Testis (tissue), 3 donors: ENCODE results near the gene SNAPC2. TPM values are rescaled to one million over a fixed set of nuclear protein-coding genes. Genes with fewer than 3 reads are reported as not detected.

ENCODE experiments used
- DNase-seq: peaks from one replicate; pipeline ENCODE4 v3.0.0-alpha.2; 2019
- H3K27ac ChIP-seq, 2 donors: fragments of 200-600 bp; sonication (generic); one replicate each; pipeline ENCODE4 v1.5.1; 2019
- H3K27me3 ChIP-seq: fragments of 200-600 bp; sonication (generic); one replicate; pipeline ENCODE4 v1.5.1; 2019
- H3K36me3 ChIP-seq: fragments of 200-600 bp; sonication (generic); one replicate; pipeline ENCODE4 v1.5.1; 2017; ENCODE audit warnings: low read depth; ENCODE audit errors: missing control alignments
- H3K4me1 ChIP-seq: fragments of 200-600 bp; sonication (generic); one replicate; pipeline ENCODE4 v1.5.1; 2019
- H3K4me3 ChIP-seq, 2 donors: fragments of 200-600 bp; sonication (generic); one replicate each; pipeline ENCODE4 v1.5.1; 2017 to 2019
- H3K9me3 ChIP-seq: fragments of 200-600 bp; sonication (generic); one replicate; pipeline ENCODE4 v1.5.1; 2017
- POLR2A ChIP-seq: fragments of 450-650 bp; IDR thresholded peaks from one replicate; pipeline ENCODE4 v1.6.1; 2017; ENCODE audit warnings: antibody characterized with exemption, mild to moderate bottlenecking, moderate library complexity
- WGBS, 2 donors: methylation state at CpG; one replicate each; pipeline ENCODE4 v1.1.5; 2018; 5-methylcytosine and 5-hydroxymethylcytosine counted together
- intact Hi-C: fragments of 100-400 bp; cut with DNase I; formaldehyde crosslinking; loops from one replicate; pipeline ENCODE4 v1.15.1; 2023; ENCODE audit warnings: low total_unique reads
- polyA plus RNA-seq: library from polyadenylated mRNA; stranded (reverse); fragments of 350-450 nt; fragmentation: Illumina TruSeq; extraction: RNeasy Lipid Tissue Mini Kit (QIAGEN cat#74804); gene quantifications from one replicate; pipeline ENCODE4 v1.2.3, GENCODE V29; 2014; ENCODE audit warnings: low read depth, low replicate concordance; ENCODE audit not compliant: insufficient read depth
- total RNA-seq, 2 donors: library from RNA; depleted of rRNA; stranded (reverse); fragments of >200 nt; gene quantifications; one replicate each; pipeline ENCODE4 v1.2.3, GENCODE V29; 2016
- TF ChIP-seq, protein P1 (sequence below), 3 experiments: fragments of 450-650 bp in 2 of 3; fragments of 200-600 bp in 1 of 3; sonication (generic) in 1 of 3; IDR thresholded peaks; one replicate each; pipeline ENCODE4 v1.5.1; 2016 to 2019; ENCODE audit warnings: antibody characterized with exemption in 3 of 3, mild to moderate bottlenecking in 2 of 3, moderate library complexity in 1 of 3

The SNAPC2 gene
- total and polyA plus RNA-seq, 3 donors from 2014 or later = 51.9 to 88.6 (median 72.5) TPM

DNA sequence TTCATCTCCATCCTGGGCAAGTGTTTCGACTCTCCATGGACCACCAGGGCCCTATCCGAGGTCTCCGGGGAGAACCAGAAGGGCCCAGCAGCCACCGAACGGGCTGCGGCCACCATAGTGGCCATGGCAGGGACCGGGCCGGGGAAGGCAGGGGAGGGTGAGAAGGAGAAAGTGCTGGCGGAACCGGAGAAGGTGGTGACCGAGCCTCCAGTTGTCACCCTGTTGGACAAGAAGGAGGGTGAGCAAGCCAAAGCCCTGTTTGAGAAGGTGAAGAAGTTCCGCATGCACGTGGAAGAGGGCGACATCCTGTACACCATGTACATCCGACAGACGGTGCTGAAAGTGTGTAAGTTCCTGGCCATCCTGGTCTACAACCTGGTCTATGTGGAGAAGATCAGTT lies 21.2 kb upstream of the SNAPC2 start:
- H3K36me3 ChIP-seq = no peaks in the 10 kb centered on the region
- WGBS, 2 donors = 94 to 98% methylated on average over 13 to 16 of the region's 16 CpGs

DNA sequence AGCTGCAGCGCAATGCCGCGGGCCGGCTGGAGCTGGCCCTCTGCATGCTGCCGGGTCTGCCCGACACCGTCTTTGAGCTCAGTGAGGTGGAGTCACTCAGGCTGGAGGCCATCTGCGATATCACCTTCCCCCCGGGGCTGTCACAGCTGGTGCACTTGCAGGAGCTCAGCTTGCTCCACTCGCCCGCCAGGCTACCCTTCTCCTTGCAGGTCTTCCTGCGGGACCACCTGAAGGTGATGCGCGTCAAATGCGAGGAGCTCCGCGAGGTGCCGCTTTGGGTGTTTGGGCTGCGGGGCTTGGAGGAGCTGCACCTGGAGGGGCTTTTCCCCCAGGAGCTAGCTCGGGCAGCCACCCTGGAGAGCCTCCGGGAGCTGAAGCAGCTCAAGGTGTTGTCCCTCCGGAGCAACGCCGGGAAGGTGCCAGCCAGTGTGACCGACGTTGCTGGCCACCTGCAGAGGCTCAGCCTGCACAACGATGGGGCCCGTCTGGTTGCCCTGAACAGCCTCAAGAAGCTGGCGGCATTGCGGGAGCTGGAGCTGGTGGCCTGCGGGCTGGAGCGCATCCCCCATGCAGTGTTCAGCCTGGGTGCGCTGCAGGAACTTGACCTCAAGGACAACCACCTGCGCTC lies 20.3 kb upstream of the SNAPC2 start:
- Histone ChIP-seq H3K4me3 (no peak overlapping the region), H3K36me3 (no peaks in the 10 kb centered on the region), H3K27me3 (no peaks in the 10 kb centered on the region), H3K27ac (no peak overlapping the region), H3K9me3 (no peaks in the 10 kb centered on the region), H3K4me1 (peaks cover 13% of the 10 kb centered on the region)
- DNase-seq = no peak
- TF ChIP-seq, protein P1, sequence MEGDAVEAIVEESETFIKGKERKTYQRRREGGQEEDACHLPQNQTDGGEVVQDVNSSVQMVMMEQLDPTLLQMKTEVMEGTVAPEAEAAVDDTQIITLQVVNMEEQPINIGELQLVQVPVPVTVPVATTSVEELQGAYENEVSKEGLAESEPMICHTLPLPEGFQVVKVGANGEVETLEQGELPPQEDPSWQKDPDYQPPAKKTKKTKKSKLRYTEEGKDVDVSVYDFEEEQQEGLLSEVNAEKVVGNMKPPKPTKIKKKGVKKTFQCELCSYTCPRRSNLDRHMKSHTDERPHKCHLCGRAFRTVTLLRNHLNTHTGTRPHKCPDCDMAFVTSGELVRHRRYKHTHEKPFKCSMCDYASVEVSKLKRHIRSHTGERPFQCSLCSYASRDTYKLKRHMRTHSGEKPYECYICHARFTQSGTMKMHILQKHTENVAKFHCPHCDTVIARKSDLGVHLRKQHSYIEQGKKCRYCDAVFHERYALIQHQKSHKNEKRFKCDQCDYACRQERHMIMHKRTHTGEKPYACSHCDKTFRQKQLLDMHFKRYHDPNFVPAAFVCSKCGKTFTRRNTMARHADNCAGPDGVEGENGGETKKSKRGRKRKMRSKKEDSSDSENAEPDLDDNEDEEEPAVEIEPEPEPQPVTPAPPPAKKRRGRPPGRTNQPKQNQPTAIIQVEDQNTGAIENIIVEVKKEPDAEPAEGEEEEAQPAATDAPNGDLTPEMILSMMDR (IDR thresholded peaks at IDR 0.05) = no peak
- no peak for TF ChIP-seq POLR2A
- intact Hi-C loops = no loop called here
- WGBS, 2 donors = 89 to 90% methylated on average over 26 to 33 of the region's 34 CpGs

More for the DNA sequence above, 21.2 kb upstream of the SNAPC2 start:
- Histone ChIP-seq H3K4me1 (peaks cover 7% of the 10 kb centered on the region), H3K4me3 (no peak overlapping the region), H3K9me3 (no peaks in the 10 kb centered on the region), H3K27me3 (no peaks in the 10 kb centered on the region), H3K27ac (no peak overlapping the region)
- no peak for DNase-seq
- intact Hi-C loops = no loop called here
- TF ChIP-seq POLR2A = no peak
- TF ChIP-seq, protein P1 (IDR thresholded peaks at IDR 0.05) = no peak

DNA sequence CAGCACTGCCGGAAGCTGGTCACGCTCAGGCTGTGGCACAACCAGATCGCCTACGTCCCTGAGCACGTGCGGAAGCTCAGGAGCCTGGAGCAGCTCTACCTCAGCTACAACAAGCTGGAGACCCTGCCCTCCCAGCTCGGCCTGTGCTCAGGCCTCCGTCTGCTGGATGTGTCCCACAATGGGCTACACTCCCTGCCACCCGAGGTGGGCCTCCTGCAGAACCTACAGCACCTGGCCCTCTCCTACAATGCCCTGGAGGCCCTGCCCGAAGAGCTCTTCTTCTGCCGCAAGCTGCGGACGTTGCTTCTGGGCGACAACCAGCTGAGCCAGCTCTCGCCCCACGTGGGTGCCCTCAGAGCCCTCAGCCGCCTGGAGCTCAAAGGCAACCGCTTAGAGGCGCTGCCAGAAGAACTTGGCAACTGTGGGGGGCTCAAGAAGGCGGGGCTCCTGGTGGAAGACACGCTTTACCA lies 19.7 kb upstream of the SNAPC2 start:
- H3K9me3 ChIP-seq = no peaks in the 10 kb centered on the region
- no peaks in the 10 kb centered on the region for H3K27me3 ChIP-seq
- no peak for TF ChIP-seq POLR2A
- TF ChIP-seq, protein P1 (IDR thresholded peaks at IDR 0.05) = no peak
- intact Hi-C loops = no loop called here
- no peaks in the 10 kb centered on the region for H3K36me3 ChIP-seq
- no peak for DNase-seq
- 85 to 91% methylated on average over 16 to 21 of the region's 21 CpGs for WGBS, 2 donors
- H3K4me3 ChIP-seq = no peak overlapping the region
- peaks cover 18% of the 10 kb centered on the region for H3K4me1 ChIP-seq
- H3K27ac ChIP-seq = no peak overlapping the region

DNA sequence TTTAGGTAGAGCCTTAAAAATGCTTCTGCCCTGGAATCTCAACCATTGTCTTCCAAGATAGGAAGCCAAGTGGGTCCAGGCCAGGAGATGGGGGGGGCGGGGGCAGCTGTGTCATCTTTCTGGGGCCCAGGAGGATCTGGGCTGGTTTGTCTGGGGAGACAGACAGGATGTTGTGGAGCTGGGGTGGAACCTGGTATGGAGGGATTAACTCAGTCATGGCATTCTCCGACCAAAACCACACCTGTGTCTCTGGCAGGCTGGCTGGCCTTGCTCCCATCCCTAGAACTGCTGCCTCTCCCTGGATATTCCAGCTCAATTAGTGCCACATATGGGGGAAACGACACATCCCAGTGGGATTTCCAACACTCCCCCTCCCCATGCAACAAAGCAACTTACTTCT lies 19.2 kb upstream of the SNAPC2 start:
- H3K9me3 ChIP-seq = no peaks in the 10 kb centered on the region
- H3K27me3 ChIP-seq = no peaks in the 10 kb centered on the region
- no peak overlapping the region for H3K4me3 ChIP-seq
- intact Hi-C loops = no loop called here
- no peak for TF ChIP-seq POLR2A
- peaks cover 18% of the 10 kb centered on the region for H3K4me1 ChIP-seq
- DNase-seq = no peak
- 65 to 88% methylated on average over 3 of the region's 3 CpGs for WGBS, 2 donors
- H3K27ac ChIP-seq = no peak overlapping the region
- H3K36me3 ChIP-seq = no peaks in the 10 kb centered on the region

DNA sequence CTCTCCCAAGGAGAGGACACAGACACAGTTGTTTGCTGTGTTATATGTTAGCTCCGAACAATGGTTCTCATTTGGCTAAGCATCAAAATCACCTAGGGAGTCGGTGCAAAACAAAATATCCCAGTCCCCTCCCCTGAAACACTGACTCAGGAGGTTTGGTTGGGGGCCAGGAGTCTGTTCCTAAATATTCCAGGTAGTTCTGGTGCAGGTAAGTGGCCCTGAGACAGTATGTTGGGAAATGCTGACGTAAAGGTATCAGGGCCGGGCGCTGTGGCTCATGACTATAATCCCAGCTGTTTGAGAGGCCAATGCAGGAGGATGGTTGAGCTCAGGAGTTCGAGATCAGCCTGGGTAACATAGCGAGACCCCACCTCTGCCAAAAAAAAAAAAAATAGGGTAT lies 18.8 kb upstream of the SNAPC2 start:
- peaks cover 18% of the 10 kb centered on the region for H3K4me1 ChIP-seq
- H3K27me3 ChIP-seq = no peaks in the 10 kb centered on the region
- TF ChIP-seq POLR2A = no peak
- TF ChIP-seq, protein P1 (IDR thresholded peaks at IDR 0.05) = no peak
- H3K36me3 ChIP-seq = no peaks in the 10 kb centered on the region
- WGBS, 2 donors = 89 to 93% methylated on average over 7 of the region's 7 CpGs
- H3K4me3 ChIP-seq = no peak overlapping the region
- intact Hi-C loops = no loop called here
- H3K27ac ChIP-seq = no peak overlapping the region
- H3K9me3 ChIP-seq = no peaks in the 10 kb centered on the region
- no peak for DNase-seq
